GM21528 (cell line): ENCODE data around the gene SRSF2.

ENCODE experiments used
- ATAC-seq: cut with Tn5 transposase; IDR thresholded peaks from one replicate; pipeline ENCODE4 v1.9.1; 2021; ENCODE audit warnings: mild to moderate bottlenecking, moderate library complexity; ENCODE audit not compliant: unreplicated experiment, low FRiP score

SRSF2 gene

DNA sequence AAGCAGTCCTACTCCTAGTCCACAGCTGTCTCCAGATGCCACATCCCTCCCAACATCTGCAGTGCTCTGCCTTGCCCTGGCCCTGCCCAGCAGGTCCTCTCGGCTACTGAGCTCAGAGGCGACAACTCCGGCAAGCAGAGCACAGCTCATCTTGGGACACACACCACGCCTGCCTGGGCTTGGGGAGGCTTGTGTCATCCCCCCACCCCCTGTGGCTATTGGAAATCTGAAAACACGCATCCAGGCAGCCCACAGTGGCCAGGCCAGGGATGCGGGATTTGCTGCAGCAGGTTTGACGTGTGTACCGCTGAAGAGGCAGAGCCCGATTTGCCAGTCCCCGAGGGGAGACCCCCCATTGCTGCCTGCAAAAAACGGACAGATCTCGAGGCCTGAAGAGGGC is 51.8 kb downstream of the SRSF2 start:
- no peak for ATAC-seq

DNA sequence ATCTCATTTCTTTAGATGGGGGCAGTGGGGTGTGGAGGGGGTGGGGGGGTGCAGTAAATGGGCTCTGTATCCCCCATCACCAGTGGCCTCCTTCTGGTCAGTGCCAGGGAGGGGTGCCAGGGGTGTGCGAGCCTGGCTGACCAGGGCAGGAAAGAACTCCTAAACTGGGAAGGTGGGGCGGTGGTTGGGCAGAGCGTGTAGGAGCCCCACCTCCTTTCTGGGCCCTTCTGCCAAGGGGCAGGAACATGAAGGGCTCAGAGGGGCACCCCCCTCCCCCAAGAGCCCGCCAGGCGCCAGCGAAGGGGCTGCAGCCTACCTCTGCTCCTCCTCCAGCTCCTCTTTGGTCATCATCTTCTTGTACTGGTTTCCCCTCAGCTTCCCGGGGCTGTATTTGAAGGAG is 52.4 kb downstream of the SRSF2 start:
- no peak for ATAC-seq
